HL-60 (cell line): Measurements from ENCODE around the gene CNOT6.
"Not testable (repeated sequence)": the region's sequence is repeated elsewhere in the genome, so short reads cannot be mapped to it uniquely, and the experiment has no call there.

Source experiments
- GABPA ChIP-seq: IDR thresholded peaks from 2 replicates; pipeline ENCODE4 v1.6.1; 2012; ENCODE audit warnings: low read depth
- POLR2AphosphoS5 ChIP-seq: IDR thresholded peaks from 2 replicates; pipeline ENCODE4 v1.6.1; 2012; ENCODE audit warnings: low read depth
- SPI1 ChIP-seq: IDR thresholded peaks from 2 replicates; pipeline ENCODE4 v1.6.1; 2012; ENCODE audit warnings: low read depth, mild to moderate bottlenecking, borderline replicate concordance
- TF ChIP-seq, protein P1 (sequence below): IDR thresholded peaks from one replicate; pipeline ENCODE4 v1.5.1; 2011; ENCODE audit warnings: low read length, control low read depth, inconsistent platforms; ENCODE audit not compliant: insufficient read depth
- TF ChIP-seq, protein P2 (sequence below): IDR thresholded peaks from 2 replicates; pipeline ENCODE4 v1.6.1; 2012; ENCODE audit warnings: low read depth; ENCODE audit not compliant: insufficient replicate concordance

DNA sequence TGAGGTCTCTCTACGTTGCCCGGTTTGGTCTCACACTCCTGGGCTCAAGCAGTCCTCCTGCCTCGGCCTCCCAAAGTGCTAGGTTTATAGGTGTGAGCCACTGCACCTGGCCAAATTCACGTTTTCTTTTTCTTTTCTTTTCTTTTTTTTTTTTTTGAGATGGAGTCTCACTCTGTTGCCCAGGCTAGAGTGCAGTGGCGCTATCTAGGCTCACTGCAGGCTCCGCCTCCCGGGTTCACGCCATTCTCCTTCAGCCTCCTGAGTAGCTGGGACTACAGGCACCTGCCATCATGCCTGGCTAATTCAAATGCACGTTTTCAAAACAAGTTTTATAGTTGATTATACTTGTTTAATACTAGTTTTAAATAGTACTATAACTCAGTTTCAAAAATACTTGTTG lies 6.1 kb downstream of the CNOT6 start:
- TF ChIP-seq, protein P1, sequence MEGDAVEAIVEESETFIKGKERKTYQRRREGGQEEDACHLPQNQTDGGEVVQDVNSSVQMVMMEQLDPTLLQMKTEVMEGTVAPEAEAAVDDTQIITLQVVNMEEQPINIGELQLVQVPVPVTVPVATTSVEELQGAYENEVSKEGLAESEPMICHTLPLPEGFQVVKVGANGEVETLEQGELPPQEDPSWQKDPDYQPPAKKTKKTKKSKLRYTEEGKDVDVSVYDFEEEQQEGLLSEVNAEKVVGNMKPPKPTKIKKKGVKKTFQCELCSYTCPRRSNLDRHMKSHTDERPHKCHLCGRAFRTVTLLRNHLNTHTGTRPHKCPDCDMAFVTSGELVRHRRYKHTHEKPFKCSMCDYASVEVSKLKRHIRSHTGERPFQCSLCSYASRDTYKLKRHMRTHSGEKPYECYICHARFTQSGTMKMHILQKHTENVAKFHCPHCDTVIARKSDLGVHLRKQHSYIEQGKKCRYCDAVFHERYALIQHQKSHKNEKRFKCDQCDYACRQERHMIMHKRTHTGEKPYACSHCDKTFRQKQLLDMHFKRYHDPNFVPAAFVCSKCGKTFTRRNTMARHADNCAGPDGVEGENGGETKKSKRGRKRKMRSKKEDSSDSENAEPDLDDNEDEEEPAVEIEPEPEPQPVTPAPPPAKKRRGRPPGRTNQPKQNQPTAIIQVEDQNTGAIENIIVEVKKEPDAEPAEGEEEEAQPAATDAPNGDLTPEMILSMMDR, result not testable (repeated sequence)
- not testable (repeated sequence) for TF ChIP-seq POLR2AphosphoS5, GABPA, SPI1
- TF ChIP-seq, protein P2, sequence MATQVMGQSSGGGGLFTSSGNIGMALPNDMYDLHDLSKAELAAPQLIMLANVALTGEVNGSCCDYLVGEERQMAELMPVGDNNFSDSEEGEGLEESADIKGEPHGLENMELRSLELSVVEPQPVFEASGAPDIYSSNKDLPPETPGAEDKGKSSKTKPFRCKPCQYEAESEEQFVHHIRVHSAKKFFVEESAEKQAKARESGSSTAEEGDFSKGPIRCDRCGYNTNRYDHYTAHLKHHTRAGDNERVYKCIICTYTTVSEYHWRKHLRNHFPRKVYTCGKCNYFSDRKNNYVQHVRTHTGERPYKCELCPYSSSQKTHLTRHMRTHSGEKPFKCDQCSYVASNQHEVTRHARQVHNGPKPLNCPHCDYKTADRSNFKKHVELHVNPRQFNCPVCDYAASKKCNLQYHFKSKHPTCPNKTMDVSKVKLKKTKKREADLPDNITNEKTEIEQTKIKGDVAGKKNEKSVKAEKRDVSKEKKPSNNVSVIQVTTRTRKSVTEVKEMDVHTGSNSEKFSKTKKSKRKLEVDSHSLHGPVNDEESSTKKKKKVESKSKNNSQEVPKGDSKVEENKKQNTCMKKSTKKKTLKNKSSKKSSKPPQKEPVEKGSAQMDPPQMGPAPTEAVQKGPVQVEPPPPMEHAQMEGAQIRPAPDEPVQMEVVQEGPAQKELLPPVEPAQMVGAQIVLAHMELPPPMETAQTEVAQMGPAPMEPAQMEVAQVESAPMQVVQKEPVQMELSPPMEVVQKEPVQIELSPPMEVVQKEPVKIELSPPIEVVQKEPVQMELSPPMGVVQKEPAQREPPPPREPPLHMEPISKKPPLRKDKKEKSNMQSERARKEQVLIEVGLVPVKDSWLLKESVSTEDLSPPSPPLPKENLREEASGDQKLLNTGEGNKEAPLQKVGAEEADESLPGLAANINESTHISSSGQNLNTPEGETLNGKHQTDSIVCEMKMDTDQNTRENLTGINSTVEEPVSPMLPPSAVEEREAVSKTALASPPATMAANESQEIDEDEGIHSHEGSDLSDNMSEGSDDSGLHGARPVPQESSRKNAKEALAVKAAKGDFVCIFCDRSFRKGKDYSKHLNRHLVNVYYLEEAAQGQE, result not testable (repeated sequence)
